ENCODE measurements around the gene PNO1.

The PNO1 gene

DNA sequence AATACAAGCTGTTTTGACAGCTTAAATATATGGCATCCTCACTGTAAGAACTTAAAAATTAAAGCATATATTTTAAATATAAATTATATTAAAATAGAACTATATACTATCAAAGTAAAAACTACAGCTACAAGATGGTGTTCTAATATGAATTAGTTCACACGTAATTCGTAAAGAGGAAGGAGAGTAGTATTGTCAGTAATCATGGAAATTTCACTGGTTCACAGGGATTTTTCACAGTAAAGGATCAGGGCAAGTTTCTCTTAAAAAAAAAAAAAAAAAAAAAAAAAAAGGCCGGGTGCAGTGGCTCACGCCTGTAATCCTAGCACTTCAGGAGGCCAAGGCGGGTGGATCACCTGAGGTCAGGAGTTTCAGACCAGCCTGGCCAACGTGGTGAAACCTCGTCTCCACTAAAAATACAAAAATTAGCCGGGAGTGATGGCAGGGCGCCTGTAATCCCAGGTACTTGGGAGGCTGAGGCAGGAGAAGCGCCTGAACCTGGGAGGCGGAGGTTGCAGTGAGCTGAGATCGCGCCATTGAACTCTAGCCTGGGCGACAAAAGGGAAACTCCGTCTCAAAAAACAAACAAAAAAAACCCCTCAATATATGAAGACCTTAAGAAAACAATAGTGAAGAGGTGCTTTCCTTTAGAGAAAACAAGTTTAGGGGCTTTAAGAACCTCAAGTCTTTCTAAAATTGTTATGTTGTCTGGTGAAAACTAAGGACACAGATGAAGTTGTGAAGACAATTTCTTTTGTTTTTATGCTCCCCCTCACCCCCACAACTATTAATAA is 32.5 kb downstream of the PNO1 start:
- Histone ChIP-seq H3K4me1 (ENCODE audit: control insufficient read depth in 5 of 5, insufficient read depth in 5 of 5, low read length in 5 of 5) (peaks cover 0 to 21% (median 18%) of the 10 kb centered on the region in 5 donors), H3K27me3 (ENCODE audit: control insufficient read depth in 5 of 5, insufficient read depth in 4 of 5, low read length in 5 of 5) (no peaks in the 10 kb centered on the region), H3K36me3 (ENCODE audit: control insufficient read depth in 5 of 5, insufficient read depth in 5 of 5, low read length in 5 of 5) (peaks cover 0 to 12% (median 11%) of the 10 kb centered on the region in 5 donors), H3K9ac (ENCODE audit: low read length in 5 of 5) (no peak overlapping the region), H3K9me3 (ENCODE audit: control insufficient read depth in 5 of 5, low read length in 5 of 5) (no peaks in the 10 kb centered on the region), H3K27ac (ENCODE audit: low read depth, low read length) (peak overlapping the region; percentile 55), H3K4me3 (ENCODE audit: low read depth in 1 of 5, low read length in 5 of 5) (no peak overlapping the region)

DNA sequence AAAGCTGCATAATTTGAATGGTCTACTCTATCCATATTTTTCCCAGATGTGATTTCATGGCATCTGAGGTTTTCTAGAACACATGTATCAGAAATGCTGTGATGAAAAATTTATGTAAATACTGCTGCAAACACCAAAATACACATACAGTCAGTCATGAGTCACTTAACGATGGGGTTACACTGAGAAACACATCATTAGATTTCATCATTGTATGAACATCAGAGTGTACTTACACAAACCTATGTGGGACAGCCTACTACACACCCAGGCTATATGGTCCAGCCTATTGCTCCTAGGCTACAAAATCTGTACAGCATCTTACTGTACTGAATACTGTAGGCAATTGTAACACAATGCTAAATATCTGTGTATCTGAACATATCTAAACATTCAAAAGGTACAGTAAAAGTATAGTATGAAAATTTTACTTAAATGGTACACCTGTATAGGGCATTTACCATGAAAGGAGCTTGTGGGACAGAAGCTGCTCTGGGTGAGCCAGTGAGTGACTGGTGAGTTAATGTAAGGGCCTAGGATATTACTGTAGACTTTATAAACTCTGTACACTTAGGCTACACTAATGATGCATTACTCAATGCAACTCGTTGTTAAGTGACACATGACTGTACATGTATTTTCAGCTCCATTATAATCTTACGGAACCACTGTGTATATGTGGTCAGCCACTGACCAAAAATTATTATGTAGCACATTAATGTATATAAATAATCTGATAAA is 33.5 kb downstream of the PNO1 start:
- Histone ChIP-seq H3K27ac (ENCODE audit: low read depth, low read length) (peak overlapping the region; percentile 55), H3K4me1 (ENCODE audit: control insufficient read depth in 5 of 5, insufficient read depth in 5 of 5, low read length in 5 of 5) (peaks cover 0 to 30% (median 27%) of the 10 kb centered on the region in 5 donors), H3K9me3 (ENCODE audit: control insufficient read depth in 5 of 5, low read length in 5 of 5) (no peaks in the 10 kb centered on the region), H3K27me3 (ENCODE audit: control insufficient read depth in 5 of 5, insufficient read depth in 4 of 5, low read length in 5 of 5) (no peaks in the 10 kb centered on the region), H3K9ac (ENCODE audit: low read length in 5 of 5) (no peak overlapping the region), H3K4me3 (ENCODE audit: low read depth in 1 of 5, low read length in 5 of 5) (no peak overlapping the region), H3K36me3 (ENCODE audit: control insufficient read depth in 5 of 5, insufficient read depth in 5 of 5, low read length in 5 of 5) (peaks cover 0 to 6% (median 5%) of the 10 kb centered on the region in 5 donors)

DNA sequence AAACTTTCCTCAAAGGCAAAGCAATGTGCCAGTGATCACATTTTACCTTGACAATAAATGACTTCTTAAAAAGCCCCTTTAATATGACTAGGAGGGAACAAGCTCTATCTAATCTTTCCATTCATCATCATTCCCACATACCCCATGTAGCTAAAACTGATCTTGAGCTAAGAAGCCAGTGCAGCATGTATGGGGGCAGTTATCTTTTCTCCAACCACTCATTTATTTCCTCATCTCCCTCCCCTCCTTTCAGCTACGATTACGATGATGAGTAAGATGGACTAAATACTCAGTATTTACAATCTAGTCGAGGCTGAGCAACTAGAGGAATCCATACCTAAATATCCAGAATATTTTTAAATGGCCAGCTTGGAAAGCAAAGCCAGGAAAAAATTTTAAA is 35.5 kb downstream of the PNO1 start:
- Histone ChIP-seq H3K9me3 (ENCODE audit: control insufficient read depth in 5 of 5, low read length in 5 of 5) (no peaks in the 10 kb centered on the region), H3K36me3 (ENCODE audit: control insufficient read depth in 5 of 5, insufficient read depth in 5 of 5, low read length in 5 of 5) (no peaks in the 10 kb centered on the region), H3K4me3 (ENCODE audit: low read depth in 1 of 5, low read length in 5 of 5) (no peak overlapping the region), H3K9ac (ENCODE audit: low read length in 5 of 5) (peak overlapping the region in 1 of 5 donors; percentile 24), H3K27ac (ENCODE audit: low read depth, low read length) (peak overlapping the region; percentile 74), H3K27me3 (ENCODE audit: control insufficient read depth in 5 of 5, insufficient read depth in 4 of 5, low read length in 5 of 5) (no peaks in the 10 kb centered on the region), H3K4me1 (ENCODE audit: control insufficient read depth in 5 of 5, insufficient read depth in 5 of 5, low read length in 5 of 5) (peaks cover 0 to 33% (median 27%) of the 10 kb centered on the region in 5 donors)

DNA sequence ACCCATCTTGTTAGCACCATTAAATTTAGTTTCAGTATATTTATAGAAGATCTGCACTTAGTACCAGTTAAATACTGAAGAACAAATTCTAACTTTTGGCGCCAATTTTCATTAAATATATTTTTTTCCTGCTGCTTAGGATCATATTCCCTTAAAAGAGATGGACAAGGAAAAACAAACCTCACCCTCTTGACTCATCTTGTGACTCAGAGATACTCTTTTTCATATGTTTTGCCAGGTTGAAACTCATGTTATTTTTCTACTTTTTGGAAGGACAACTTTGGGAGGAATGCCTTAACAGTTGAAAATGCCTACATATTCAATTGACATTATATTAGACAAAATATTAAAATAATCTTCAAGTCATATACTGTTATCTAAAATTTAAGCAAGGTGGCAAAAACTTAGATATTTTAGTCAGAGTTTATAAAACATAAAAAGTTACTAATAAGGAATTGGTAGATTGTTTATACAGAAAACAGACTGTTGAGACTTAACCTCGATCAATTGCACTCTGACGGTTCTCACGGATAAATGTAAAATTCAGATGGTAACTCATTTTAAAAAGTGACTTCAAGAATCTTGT is 36.2 kb downstream of the PNO1 start:
- H3K9me3 ChIP-seq (ENCODE audit: control insufficient read depth in 5 of 5, low read length in 5 of 5): no peaks in the 10 kb centered on the region
- H3K4me3 ChIP-seq (ENCODE audit: low read depth in 1 of 5, low read length in 5 of 5): no peak overlapping the region
- H3K9ac ChIP-seq (ENCODE audit: low read length in 5 of 5): peak overlapping the region in 2 of 5 donors; percentile 24 to 41
- no peaks in the 10 kb centered on the region for H3K36me3 ChIP-seq (ENCODE audit: control insufficient read depth in 5 of 5, insufficient read depth in 5 of 5, low read length in 5 of 5)
- peaks cover 0 to 33% (median 25%) of the 10 kb centered on the region in 5 donors for H3K4me1 ChIP-seq (ENCODE audit: control insufficient read depth in 5 of 5, insufficient read depth in 5 of 5, low read length in 5 of 5)
- H3K27ac ChIP-seq (ENCODE audit: low read depth, low read length): peak overlapping the region; percentile 74
- no peaks in the 10 kb centered on the region for H3K27me3 ChIP-seq (ENCODE audit: control insufficient read depth in 5 of 5, insufficient read depth in 4 of 5, low read length in 5 of 5)

DNA sequence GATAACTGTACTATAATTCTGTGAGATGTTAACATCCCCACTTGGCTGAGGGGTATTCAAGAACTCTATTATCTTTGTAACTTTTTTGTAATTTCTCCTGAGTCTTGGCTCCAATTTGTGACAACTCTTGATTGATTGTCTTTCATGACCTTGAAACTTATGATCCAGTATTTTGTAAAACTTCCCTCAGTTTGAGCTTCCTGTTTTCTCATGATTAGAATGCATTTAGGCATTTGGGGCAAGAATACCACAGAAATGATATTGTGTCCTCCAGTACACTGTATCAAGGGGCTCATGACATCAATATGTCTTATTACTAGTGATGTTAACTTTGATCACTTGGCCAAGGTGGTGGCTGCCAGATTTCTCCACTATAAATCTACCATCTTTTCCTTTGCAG is 37.4 kb downstream of the PNO1 start:
- Histone ChIP-seq H3K36me3 (ENCODE audit: control insufficient read depth in 5 of 5, insufficient read depth in 5 of 5, low read length in 5 of 5) (no peaks in the 10 kb centered on the region), H3K4me1 (ENCODE audit: control insufficient read depth in 5 of 5, insufficient read depth in 5 of 5, low read length in 5 of 5) (peaks cover 0 to 33% (median 25%) of the 10 kb centered on the region in 5 donors), H3K9ac (ENCODE audit: low read length in 5 of 5) (no peak overlapping the region), H3K27ac (ENCODE audit: low read depth, low read length) (peak overlapping the region; percentile 61), H3K9me3 (ENCODE audit: control insufficient read depth in 5 of 5, low read length in 5 of 5) (no peaks in the 10 kb centered on the region), H3K27me3 (ENCODE audit: control insufficient read depth in 5 of 5, insufficient read depth in 4 of 5, low read length in 5 of 5) (no peaks in the 10 kb centered on the region), H3K4me3 (ENCODE audit: low read depth in 1 of 5, low read length in 5 of 5) (no peak overlapping the region)

DNA sequence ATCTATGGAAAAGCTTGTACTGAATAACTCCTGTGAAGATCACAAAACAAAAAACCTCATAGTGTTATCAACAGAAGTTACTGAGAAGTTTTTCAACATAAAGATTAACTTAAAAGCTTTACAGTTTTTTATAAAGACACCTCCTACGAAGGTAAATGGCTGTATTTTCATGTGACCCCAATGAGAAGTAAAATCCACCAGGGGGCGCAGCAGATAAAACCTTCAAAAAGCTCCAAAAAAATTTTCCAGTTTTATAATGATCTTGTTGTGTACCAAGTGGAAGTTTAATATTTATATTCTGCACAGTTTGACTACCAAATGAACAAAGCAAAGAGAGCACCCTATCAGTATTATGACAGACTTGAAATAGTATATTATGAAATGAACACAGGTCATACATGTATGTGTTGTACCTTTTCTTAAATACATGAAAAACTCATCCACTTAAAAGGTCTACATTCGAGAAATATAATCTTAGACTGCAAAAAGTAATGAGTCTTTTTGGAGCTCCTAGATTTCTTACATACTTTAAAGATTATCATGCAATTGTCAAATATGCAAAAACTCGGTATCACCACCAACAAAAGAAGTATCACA is 38.5 kb downstream of the PNO1 start:
- H3K4me1 ChIP-seq (ENCODE audit: control insufficient read depth in 5 of 5, insufficient read depth in 5 of 5, low read length in 5 of 5): peaks cover 0 to 30% (median 25%) of the 10 kb centered on the region in 5 donors
- H3K36me3 ChIP-seq (ENCODE audit: control insufficient read depth in 5 of 5, insufficient read depth in 5 of 5, low read length in 5 of 5): no peaks in the 10 kb centered on the region
- no peaks in the 10 kb centered on the region for H3K27me3 ChIP-seq (ENCODE audit: control insufficient read depth in 5 of 5, insufficient read depth in 4 of 5, low read length in 5 of 5)
- peak overlapping the region; percentile 61 for H3K27ac ChIP-seq (ENCODE audit: low read depth, low read length)
- no peak overlapping the region for H3K4me3 ChIP-seq (ENCODE audit: low read depth in 1 of 5, low read length in 5 of 5)
- no peak overlapping the region for H3K9ac ChIP-seq (ENCODE audit: low read length in 5 of 5)
- H3K9me3 ChIP-seq (ENCODE audit: control insufficient read depth in 5 of 5, low read length in 5 of 5): no peaks in the 10 kb centered on the region

DNA sequence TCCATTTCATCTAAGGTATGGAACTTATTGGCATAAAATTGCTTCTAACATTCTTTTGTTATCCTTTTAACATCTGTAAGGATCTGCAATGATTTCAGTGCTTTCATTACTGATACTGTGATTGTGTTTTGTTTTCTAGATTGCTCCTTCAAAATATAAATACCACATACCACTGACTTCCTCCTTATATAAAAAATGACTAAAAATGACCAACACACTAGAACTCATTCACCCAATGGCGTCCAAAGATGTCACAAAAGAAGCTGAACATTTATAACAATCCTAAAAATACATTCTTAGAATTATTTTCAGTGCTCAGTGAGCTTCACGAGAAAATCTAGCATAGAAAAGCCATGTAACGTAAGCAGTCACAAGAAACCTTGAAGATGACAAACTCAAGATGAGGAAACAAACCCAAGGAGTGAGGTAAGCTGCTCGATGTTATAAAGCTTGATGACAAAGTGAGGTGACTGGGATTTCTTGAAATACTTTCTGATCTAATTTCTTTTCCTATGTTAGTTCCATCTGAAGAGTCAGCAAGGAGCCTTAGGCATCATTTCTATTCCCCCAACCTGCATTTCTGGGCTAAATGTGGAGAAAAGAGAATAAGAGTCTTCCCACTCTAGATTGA is 42.6 kb downstream of the PNO1 start:
- Histone ChIP-seq H3K9ac (ENCODE audit: low read length in 5 of 5) (no peak overlapping the region), H3K27ac (ENCODE audit: low read depth, low read length) (peak overlapping the region; percentile 15), H3K4me1 (ENCODE audit: control insufficient read depth in 5 of 5, insufficient read depth in 5 of 5, low read length in 5 of 5) (peaks cover 0 to 20% (median 16%) of the 10 kb centered on the region in 5 donors)

DNA sequence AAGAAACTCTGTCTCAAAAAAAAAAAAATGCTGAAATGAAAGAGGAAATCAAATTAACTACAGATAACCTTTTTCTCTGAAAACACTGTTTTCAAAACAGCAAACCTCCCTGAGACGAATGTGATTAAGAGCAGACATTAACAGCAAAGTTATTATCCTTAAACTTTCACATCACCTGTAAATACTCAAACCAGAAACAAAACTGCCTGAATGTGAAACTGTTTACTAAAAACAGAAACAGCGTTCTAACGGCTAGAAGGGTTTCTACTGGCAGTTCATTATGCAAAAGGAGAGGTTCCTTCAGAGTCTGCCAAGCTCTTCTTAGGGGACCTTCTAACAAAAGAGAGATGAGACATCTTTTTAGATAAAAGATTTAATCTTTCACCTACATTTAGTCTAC is 45.9 kb downstream of the PNO1 start:
- no peaks in the 10 kb centered on the region for H3K27me3 ChIP-seq (ENCODE audit: control insufficient read depth in 5 of 5, insufficient read depth in 4 of 5, low read length in 5 of 5)
- H3K27ac ChIP-seq (ENCODE audit: low read depth, low read length): peak overlapping the region; percentile 9
- H3K9ac ChIP-seq (ENCODE audit: low read length in 5 of 5): no peak overlapping the region
- H3K9me3 ChIP-seq (ENCODE audit: control insufficient read depth in 5 of 5, low read length in 5 of 5): no peaks in the 10 kb centered on the region
- H3K36me3 ChIP-seq (ENCODE audit: control insufficient read depth in 5 of 5, insufficient read depth in 5 of 5, low read length in 5 of 5): peaks cover 0 to 3% (median 0%) of the 10 kb centered on the region in 5 donors
- H3K4me1 ChIP-seq (ENCODE audit: control insufficient read depth in 5 of 5, insufficient read depth in 5 of 5, low read length in 5 of 5): peaks cover 0 to 29% (median 23%) of the 10 kb centered on the region in 5 donors
- H3K4me3 ChIP-seq (ENCODE audit: low read depth in 1 of 5, low read length in 5 of 5): peak overlapping the region in 1 of 5 donors; percentile 3

More for the DNA sequence above, 42.6 kb downstream of the PNO1 start:
- H3K27me3 ChIP-seq (ENCODE audit: control insufficient read depth in 5 of 5, insufficient read depth in 4 of 5, low read length in 5 of 5): no peaks in the 10 kb centered on the region
- no peaks in the 10 kb centered on the region for H3K9me3 ChIP-seq (ENCODE audit: control insufficient read depth in 5 of 5, low read length in 5 of 5)
- no peak overlapping the region for H3K4me3 ChIP-seq (ENCODE audit: low read depth in 1 of 5, low read length in 5 of 5)
- peaks cover 0 to under 1% (median 0%) of the 10 kb centered on the region in 5 donors for H3K36me3 ChIP-seq (ENCODE audit: control insufficient read depth in 5 of 5, insufficient read depth in 5 of 5, low read length in 5 of 5)

DNA sequence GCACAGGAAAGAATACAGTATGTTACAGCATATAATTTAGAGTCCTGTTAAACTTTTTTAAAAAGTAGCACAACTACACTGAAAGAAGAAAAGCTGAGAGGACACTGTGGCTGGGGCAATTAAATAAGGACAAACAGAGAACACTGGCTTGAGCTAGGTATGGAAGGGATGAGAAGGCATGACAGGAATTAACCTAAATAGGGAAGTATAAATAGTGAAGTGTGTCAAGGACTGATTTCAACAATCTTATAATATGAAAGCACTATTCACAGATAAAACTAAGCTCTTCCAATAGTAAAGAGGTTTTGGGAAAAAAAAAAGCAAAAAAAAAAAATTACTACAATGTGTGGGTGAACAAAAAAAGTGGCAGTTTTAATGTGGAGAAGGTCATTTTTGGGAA is 49.1 kb downstream of the PNO1 start:
- Histone ChIP-seq H3K36me3 (ENCODE audit: control insufficient read depth in 5 of 5, insufficient read depth in 5 of 5, low read length in 5 of 5) (peaks cover 0 to 7% (median 0%) of the 10 kb centered on the region in 5 donors), H3K27me3 (ENCODE audit: control insufficient read depth in 5 of 5, insufficient read depth in 4 of 5, low read length in 5 of 5) (no peaks in the 10 kb centered on the region), H3K4me3 (ENCODE audit: low read depth in 1 of 5, low read length in 5 of 5) (no peak overlapping the region), H3K27ac (ENCODE audit: low read depth, low read length) (peak overlapping the region; percentile 41), H3K9ac (ENCODE audit: low read length in 5 of 5) (no peak overlapping the region), H3K4me1 (ENCODE audit: control insufficient read depth in 5 of 5, insufficient read depth in 5 of 5, low read length in 5 of 5) (peaks cover 0 to 37% (median 23%) of the 10 kb centered on the region in 5 donors), H3K9me3 (ENCODE audit: control insufficient read depth in 5 of 5, low read length in 5 of 5) (no peaks in the 10 kb centered on the region)
